ENCODE results near the gene PCP4. TPM values are rescaled to one million over a fixed set of nuclear protein-coding genes. Genes with fewer than 3 reads are reported as not detected.

The PCP4 gene
- not detected in 2 replicates for total RNA-seq (ENCODE audit: low replicate concordance)

DNA sequence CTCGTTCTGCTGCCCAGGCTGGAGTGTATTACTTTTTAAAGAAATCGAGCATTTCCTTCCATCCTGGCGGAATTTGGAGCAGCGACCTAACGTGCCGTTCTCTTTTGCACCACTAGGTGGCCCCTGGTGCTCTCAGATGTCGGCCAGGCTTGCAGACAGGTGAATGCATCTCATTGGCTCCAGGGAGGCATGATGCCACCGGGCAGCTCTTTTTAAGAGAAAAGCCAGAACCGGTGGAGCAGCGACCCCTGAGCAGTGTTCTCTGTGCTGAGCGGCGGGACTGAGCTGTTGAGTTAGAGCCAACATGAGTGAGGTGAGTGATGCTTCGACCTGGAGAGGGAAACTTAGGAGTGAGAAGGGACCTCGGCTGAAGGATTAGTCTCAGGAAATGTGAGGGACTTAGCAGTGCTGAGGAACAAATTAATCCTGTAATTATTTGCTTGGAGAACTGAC is at the start of gene PCP4:
Gene PCP4 (plus strand): TSS at position 241 of the 453 bp plus-strand sequence. CDS start 64 bp downstream, at position 305.
- DNase-seq (ENCODE audit: low read depth) = no peak
- TF ChIP-seq CTCF (IDR thresholded peaks at IDR 0.05; ENCODE audit: insufficient read depth, low read length) = peak; percentile 39

DNA sequence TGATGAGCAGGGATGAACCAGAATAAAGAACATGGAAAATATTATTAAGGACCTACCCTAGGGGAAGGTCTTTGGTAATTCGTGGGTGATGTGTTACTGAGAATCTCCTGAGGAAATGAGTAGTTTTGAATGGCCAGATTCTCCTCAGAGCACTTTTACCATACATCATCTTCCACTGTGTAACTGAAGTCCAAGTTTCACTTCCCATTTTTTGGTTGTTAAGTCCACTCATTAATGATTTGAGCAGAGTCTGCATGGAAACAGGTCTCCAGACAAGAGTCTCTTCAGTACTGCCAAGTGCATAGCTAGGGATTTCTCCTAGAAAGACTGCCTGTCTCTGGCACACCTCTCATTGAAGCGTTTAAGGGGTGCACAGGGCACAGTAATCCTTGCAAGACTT is 48.7 kb upstream of the PCP4 start:
- H3K4me3 ChIP-seq (ENCODE audit: low read depth, low read length) = no peak overlapping the region
- no peak for TF ChIP-seq CTCF (IDR thresholded peaks at IDR 0.05; ENCODE audit: insufficient read depth, low read length)
- no peak for DNase-seq (ENCODE audit: low read depth)

More for the DNA sequence above, at the start of gene PCP4:
- no peak within 1 kb of the TSS for H3K4me3 ChIP-seq (ENCODE audit: low read depth, low read length)

GRCh38 chr21:39822042-39822441 is 45.2 kb upstream of the PCP4 start:
- no peak overlapping the region for H3K4me3 ChIP-seq (ENCODE audit: low read depth, low read length)
- no peak for TF ChIP-seq CTCF (IDR thresholded peaks at IDR 0.05; ENCODE audit: insufficient read depth, low read length)
- no peak for DNase-seq (ENCODE audit: low read depth)

DNA sequence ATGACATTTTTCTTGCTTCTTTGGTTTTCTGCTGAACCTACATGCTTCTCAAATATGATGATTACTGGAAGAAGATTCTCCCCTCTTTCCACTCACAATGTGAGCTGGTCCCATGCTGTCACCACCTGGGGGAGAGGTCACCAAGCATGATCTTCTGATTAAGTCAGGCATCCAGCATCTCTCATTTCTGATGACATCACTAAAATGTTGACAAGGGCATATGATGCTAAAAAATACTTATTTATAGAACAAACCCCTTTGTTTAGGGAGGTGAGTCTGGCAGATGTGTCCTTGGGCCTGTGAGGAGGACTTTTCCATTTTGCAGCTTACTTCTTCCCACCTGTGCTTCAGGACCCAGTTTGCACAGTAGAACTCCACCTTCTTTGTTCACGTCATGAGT is 42.0 kb upstream of the PCP4 start:
- H3K4me3 ChIP-seq (ENCODE audit: low read depth, low read length) = no peak overlapping the region
- no peak for DNase-seq (ENCODE audit: low read depth)
- TF ChIP-seq CTCF (IDR thresholded peaks at IDR 0.05; ENCODE audit: insufficient read depth, low read length) = no peak

DNA sequence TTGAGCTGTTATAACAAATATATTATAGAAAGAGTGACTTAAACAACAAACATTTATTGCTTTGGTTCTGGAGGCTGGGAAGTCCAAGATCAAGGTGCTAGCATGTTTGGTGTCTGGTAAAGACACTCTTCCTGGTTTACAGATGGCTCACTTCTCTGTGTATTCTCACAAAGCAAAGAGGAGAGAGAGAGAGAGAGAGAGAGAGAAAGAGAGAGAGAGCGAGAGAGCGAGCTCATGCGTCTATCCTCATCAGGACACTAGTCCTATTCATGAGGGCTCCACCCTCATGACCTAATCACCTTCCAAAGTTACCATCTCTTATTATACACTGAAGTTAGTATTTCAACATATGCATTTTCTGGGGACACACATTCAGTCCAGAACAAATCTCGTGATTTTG is 32.7 kb upstream of the PCP4 start:
- DNase-seq (ENCODE audit: low read depth) = no peak
- no peak overlapping the region for H3K4me3 ChIP-seq (ENCODE audit: low read depth, low read length)
- no peak for TF ChIP-seq CTCF (IDR thresholded peaks at IDR 0.05; ENCODE audit: insufficient read depth, low read length)

GRCh38 chr21:39837861-39838359 is 29.3 kb upstream of the PCP4 start:
- TF ChIP-seq CTCF (IDR thresholded peaks at IDR 0.05; ENCODE audit: insufficient read depth, low read length) = no peak

More at GRCh38 chr21:39837861-39838359, 29.3 kb upstream of the PCP4 start:
- H3K4me3 ChIP-seq (ENCODE audit: low read depth, low read length) = no peak overlapping the region
- no peak for DNase-seq (ENCODE audit: low read depth)
